Right lobe of liver (tissue), 4 donors: ENCODE results near the gene CYP27C1.

Experiments
- CTCF ChIP-seq, 4 donors: fragments of 200-600 bp in 3 of 4; fragments of 450-650 bp in 1 of 4; IDR thresholded peaks; one replicate each; pipeline versions ENCODE4 v1.5.1 to v1.8.0; 2016 to 2022; ENCODE audit warnings: antibody characterized with exemption in 4 of 4, mild to moderate bottlenecking in 2 of 4
- POLR2A ChIP-seq: fragments of 450-650 bp; IDR thresholded peaks from one replicate; pipeline ENCODE4 v1.6.1; 2017; ENCODE audit warnings: antibody characterized with exemption, mild to moderate bottlenecking
- donor health status: DM: no; HTN: no; CAD: no.
- donor health status: DM: no; HTN: no; CAD: no.
- donor health status: DM: no; HTN: yes; CAD: no.

- TF ChIP-seq CTCF (IDR thresholded peaks at IDR 0.05): no peak
- TF ChIP-seq POLR2A: no peak
Observed at GRCh38 chr2:127172306-127172705, 47.8 kb downstream of the CYP27C1 start.
